Astrocyte (in vitro differentiated cells and primary cell): ENCODE data around the gene PRICKLE1. TPM values are rescaled to one million over a fixed set of nuclear protein-coding genes. Genes with fewer than 3 reads are reported as not detected.

ENCODE experiments used
- DNase-seq: peaks from one replicate; pipeline ENCODE4 v3.0.0-alpha.2; 2010; ENCODE audit warnings: low read depth
- FAIRE-seq: peaks from 2 replicates; lab custom pipeline; 2011; peaks lifted over from hg19 to GRCh38; lab: Jason Lieb, UNC
- H2AFZ ChIP-seq: 2 replicates; pipeline ENCODE4 v1.6.0; 2012; ENCODE audit warnings: low read depth, low read length, inconsistent platforms
- H3K27ac ChIP-seq: 2 replicates; pipeline ENCODE4 v1.5.1; 2011; ENCODE audit warnings: low read depth, low read length, inconsistent platforms
- H3K27me3 ChIP-seq: 2 replicates; pipeline ENCODE4 v1.6.0; 2011; ENCODE audit warnings: low read length, inconsistent platforms; ENCODE audit not compliant: insufficient read depth
- H3K36me3 ChIP-seq: 2 replicates; pipeline ENCODE4 v1.5.1; 2011; ENCODE audit warnings: low read length, inconsistent platforms; ENCODE audit not compliant: insufficient read depth
- H3K4me1 ChIP-seq: 2 replicates; pipeline ENCODE4 v1.5.1; 2011; ENCODE audit warnings: low read length, inconsistent platforms; ENCODE audit not compliant: insufficient read depth
- H3K4me2 ChIP-seq: 2 replicates; pipeline ENCODE4 v1.6.0; 2012; ENCODE audit warnings: low read length, inconsistent platforms
- H3K4me3 ChIP-seq: 2 replicates; pipeline ENCODE4 v1.5.1; 2011; ENCODE audit warnings: low read depth, mild to moderate bottlenecking, low read length, inconsistent platforms; ENCODE audit not compliant: insufficient read depth
- H3K79me2 ChIP-seq: 2 replicates; pipeline ENCODE4 v1.6.0; 2012; ENCODE audit warnings: mild to moderate bottlenecking, low read length, inconsistent platforms; ENCODE audit not compliant: insufficient read depth
- H3K9ac ChIP-seq: 2 replicates; pipeline ENCODE4 v1.6.0; 2012; ENCODE audit warnings: mild to moderate bottlenecking, low read length, inconsistent platforms
- H3K9me3 ChIP-seq: 2 replicates; pipeline ENCODE4 v1.5.1; 2012; ENCODE audit warnings: low read depth, mild to moderate bottlenecking, low read length, inconsistent platforms; ENCODE audit not compliant: insufficient read depth
- H4K20me1 ChIP-seq: 2 replicates; pipeline ENCODE4 v1.6.0; 2012; ENCODE audit warnings: low read length, inconsistent platforms; ENCODE audit not compliant: insufficient read depth
- H3K27ac Mint-ChIP-seq: one replicate; pipeline ENCODE4 v1.8.0; 2021; ENCODE audit warnings: mild to moderate bottlenecking, mixed read lengths; ENCODE audit not compliant: unreplicated experiment
- H3K27me3 Mint-ChIP-seq: one replicate; pipeline ENCODE4 v1.8.0; 2021; ENCODE audit warnings: low read depth, mixed read lengths; ENCODE audit not compliant: unreplicated experiment
- H3K36me3 Mint-ChIP-seq: one replicate; pipeline ENCODE4 v1.8.0; 2021; ENCODE audit warnings: low read depth, mixed read lengths; ENCODE audit not compliant: unreplicated experiment
- H3K4me1 Mint-ChIP-seq: one replicate; pipeline ENCODE4 v1.8.0; 2021; ENCODE audit warnings: low read depth, mixed read lengths; ENCODE audit not compliant: unreplicated experiment
- H3K4me3 Mint-ChIP-seq: one replicate; pipeline ENCODE4 v1.8.0; 2021; ENCODE audit warnings: mild to moderate bottlenecking, moderate library complexity, mixed read lengths; ENCODE audit not compliant: unreplicated experiment
- H3K9me3 Mint-ChIP-seq: one replicate; pipeline ENCODE4 v1.8.0; 2021; ENCODE audit warnings: mild to moderate bottlenecking, mixed read lengths; ENCODE audit not compliant: unreplicated experiment
- CTCF ChIP-seq: IDR thresholded peaks from 2 replicates; pipeline ENCODE4 v1.5.1; 2011; ENCODE audit warnings: low read depth, mild to moderate bottlenecking, inconsistent platforms, low read length, moderate library complexity; ENCODE audit not compliant: insufficient read depth
- EZH2 ChIP-seq: IDR thresholded peaks from 2 replicates; pipeline ENCODE4 v1.6.1; 2012; ENCODE audit warnings: mild to moderate bottlenecking, low read length, inconsistent platforms; ENCODE audit not compliant: insufficient read depth
- total RNA-seq: library from RNA; stranded (reverse); gene quantifications from 2 replicates; pipeline ENCODE4 v1.2.1, GENCODE V29; 2021

PRICKLE1 gene
- total RNA-seq, 1 donor from 2014 or later = 34.9 TPM

- no peaks in the 10 kb centered on the region for H3K79me2 ChIP-seq
- FAIRE-seq (no peak), DNase-seq (peak; percentile 68)
- Mint-ChIP-seq H3K27me3 (no peaks in the 10 kb centered on the region), H3K9me3 (no peaks in the 10 kb centered on the region), H3K4me1 (peaks cover 9% of the 10 kb centered on the region), H3K36me3 (peaks cover 22% of the 10 kb centered on the region), H3K4me3 (no peak overlapping the region), H3K27ac (no peak overlapping the region)
- no peak overlapping the region for H3K27ac ChIP-seq
- H3K4me1 ChIP-seq = peaks cover 24% of the 10 kb centered on the region
- H3K36me3 ChIP-seq = peaks cover 7% of the 10 kb centered on the region
- H3K4me3 ChIP-seq = no peak overlapping the region
- no peak for TF ChIP-seq CTCF
- no peak for TF ChIP-seq EZH2
- no peaks in the 10 kb centered on the region for H3K27me3 ChIP-seq
- no peak overlapping the region for H3K9ac ChIP-seq
- H3K4me2 ChIP-seq = no peak overlapping the region
- no peaks in the 10 kb centered on the region for H4K20me1 ChIP-seq
- no peaks in the 10 kb centered on the region for H3K9me3 ChIP-seq
- H2AFZ ChIP-seq = no peak overlapping the region
Measured at GRCh38 chr12:42450248-42450647, 139.3 kb downstream of the PRICKLE1 start.

- H3K27me3 ChIP-seq = no peaks in the 10 kb centered on the region
- no peak overlapping the region for H3K9ac ChIP-seq
- H3K27me3 Mint-ChIP-seq = no peaks in the 10 kb centered on the region
- H3K27ac ChIP-seq = no peak overlapping the region
- H3K9me3 ChIP-seq = no peaks in the 10 kb centered on the region
- peaks cover 30% of the 10 kb centered on the region for H3K36me3 Mint-ChIP-seq
- peaks cover 10% of the 10 kb centered on the region for H3K36me3 ChIP-seq
- no peak overlapping the region for H3K4me2 ChIP-seq
- TF ChIP-seq CTCF = no peak
- no peak for TF ChIP-seq EZH2
- peaks cover 9% of the 10 kb centered on the region for H3K4me1 Mint-ChIP-seq
- peak; percentile 50 for DNase-seq
- H2AFZ ChIP-seq = no peak overlapping the region
- H3K4me3 ChIP-seq = no peak overlapping the region
- H3K9me3 Mint-ChIP-seq = no peaks in the 10 kb centered on the region
- H4K20me1 ChIP-seq = no peaks in the 10 kb centered on the region
- no peaks in the 10 kb centered on the region for H3K79me2 ChIP-seq
- peaks cover 24% of the 10 kb centered on the region for H3K4me1 ChIP-seq
- H3K4me3 Mint-ChIP-seq = no peak overlapping the region
- FAIRE-seq = no peak
- no peak overlapping the region for H3K27ac Mint-ChIP-seq
Measured at GRCh38 chr12:42448841-42449240, 140.7 kb downstream of the PRICKLE1 start.

GRCh38 chr12:42447371-42447786, 142.2 kb downstream of the PRICKLE1 start:
- no peaks in the 10 kb centered on the region for H3K27me3 Mint-ChIP-seq
- peaks cover 34% of the 10 kb centered on the region for H3K36me3 Mint-ChIP-seq
- Histone ChIP-seq H3K9ac (no peak overlapping the region), H3K4me2 (peak overlapping the region; percentile 24), H3K9me3 (no peaks in the 10 kb centered on the region), H4K20me1 (no peaks in the 10 kb centered on the region), H3K4me1 (peaks cover 24% of the 10 kb centered on the region), H3K4me3 (no peak overlapping the region), H2AFZ (no peak overlapping the region), H3K27me3 (no peaks in the 10 kb centered on the region), H3K36me3 (peaks cover 15% of the 10 kb centered on the region), H3K27ac (no peak overlapping the region), H3K79me2 (no peaks in the 10 kb centered on the region)
- no peak overlapping the region for H3K27ac Mint-ChIP-seq
- H3K9me3 Mint-ChIP-seq = no peaks in the 10 kb centered on the region
- TF ChIP-seq EZH2 (no peak), CTCF (no peak)
- DNase-seq (peak; percentile 49), FAIRE-seq (no peak)
- no peak overlapping the region for H3K4me3 Mint-ChIP-seq
- H3K4me1 Mint-ChIP-seq = peaks cover 9% of the 10 kb centered on the region
